ENCODE measurements around the gene FMN1. TPM values are rescaled to one million over a fixed set of nuclear protein-coding genes. Genes with fewer than 3 reads are reported as not detected.
"Not testable (repeated sequence)": the region's sequence is repeated elsewhere in the genome, so short reads cannot be mapped to it uniquely, and the experiment has no call there.

The FMN1 gene
- total RNA-seq, 3 donors from 2014 or later, result 0.14 to 0.66 (median 0.48) TPM

- ATAC-seq (peak in 1 of 2 donors; percentile 44), DNase-seq (no peak)
- Mint-ChIP-seq H3K4me1 (ENCODE audit: low read depth) (peaks cover 14% of the 10 kb centered on the region), H3K27me3 (ENCODE audit: low read depth) (no peaks in the 10 kb centered on the region), H3K4me3 (no peak overlapping the region), H3K9me3 (no peaks in the 10 kb centered on the region), H3K36me3 (ENCODE audit: insufficient read depth) (no peaks in the 10 kb centered on the region)
Measured at GRCh38 chr15:33091983-33092693, 102.4 kb downstream of the FMN1 start.

GRCh38 chr15:33089878-33090757, 104.4 kb downstream of the FMN1 start:
- H3K4me3 Mint-ChIP-seq, result no peak overlapping the region
- no peaks in the 10 kb centered on the region for H3K9me3 Mint-ChIP-seq
- DNase-seq (no peak), ATAC-seq (peak in 1 of 2 donors; percentile 58)
- no peaks in the 10 kb centered on the region for H3K36me3 Mint-ChIP-seq (ENCODE audit: insufficient read depth)
- no peaks in the 10 kb centered on the region for H3K27me3 Mint-ChIP-seq (ENCODE audit: low read depth)
- H3K4me1 Mint-ChIP-seq (ENCODE audit: low read depth), result peaks cover 14% of the 10 kb centered on the region

- DNase-seq, result no peak
- no peaks in the 10 kb centered on the region for H3K9me3 Mint-ChIP-seq
- H3K4me3 Mint-ChIP-seq, result no peak overlapping the region
- H3K27me3 Mint-ChIP-seq (ENCODE audit: low read depth), result no peaks in the 10 kb centered on the region
- peaks cover 14% of the 10 kb centered on the region for H3K4me1 Mint-ChIP-seq (ENCODE audit: low read depth)
- H3K36me3 Mint-ChIP-seq (ENCODE audit: insufficient read depth), result no peaks in the 10 kb centered on the region
- no peak for ATAC-seq
Measured at GRCh38 chr15:33089165-33089877, 105.2 kb downstream of the FMN1 start.

- no peak for DNase-seq
- Mint-ChIP-seq H3K36me3 (ENCODE audit: insufficient read depth) (no peaks in the 10 kb centered on the region), H3K27me3 (ENCODE audit: low read depth) (no peaks in the 10 kb centered on the region), H3K4me1 (ENCODE audit: low read depth) (peaks cover 5% of the 10 kb centered on the region), H3K4me3 (no peak overlapping the region), H3K9me3 (no peaks in the 10 kb centered on the region)
- peak; percentile 51 to 70 for ATAC-seq
Measured at GRCh38 chr15:33086500-33087121, 107.9 kb downstream of the FMN1 start.

GRCh38 chr15:33084661-33085060, 109.9 kb downstream of the FMN1 start:
- DNase-seq (no peak), ATAC-seq (no peak)
- no peaks in the 10 kb centered on the region for H3K9me3 Mint-ChIP-seq
- no peaks in the 10 kb centered on the region for H3K4me1 Mint-ChIP-seq (ENCODE audit: low read depth)
- H3K4me3 Mint-ChIP-seq, result no peak overlapping the region
- no peaks in the 10 kb centered on the region for H3K27me3 Mint-ChIP-seq (ENCODE audit: low read depth)
- no peaks in the 10 kb centered on the region for H3K36me3 Mint-ChIP-seq (ENCODE audit: insufficient read depth)

- Mint-ChIP-seq H3K36me3 (ENCODE audit: insufficient read depth) (no peaks in the 10 kb centered on the region), H3K4me3 (no peak overlapping the region), H3K4me1 (ENCODE audit: low read depth) (no peaks in the 10 kb centered on the region), H3K27me3 (ENCODE audit: low read depth) (no peaks in the 10 kb centered on the region), H3K9me3 (no peaks in the 10 kb centered on the region)
- ATAC-seq, result no peak
- DNase-seq, result no peak
Measured at GRCh38 chr15:33083232-33084081, 111.1 kb downstream of the FMN1 start.

GRCh38 chr15:33080006-33080405, 114.5 kb downstream of the FMN1 start:
- H3K9me3 Mint-ChIP-seq, result no peaks in the 10 kb centered on the region

GRCh38 chr15:33078607-33079006, 115.9 kb downstream of the FMN1 start:
- Mint-ChIP-seq H3K4me1 (ENCODE audit: low read depth) (no peaks in the 10 kb centered on the region), H3K9me3 (no peaks in the 10 kb centered on the region), H3K27me3 (ENCODE audit: low read depth) (no peaks in the 10 kb centered on the region), H3K36me3 (ENCODE audit: insufficient read depth) (no peaks in the 10 kb centered on the region), H3K4me3 (no peak overlapping the region)
- no peak for DNase-seq
- ATAC-seq, result no peak

More at GRCh38 chr15:33080006-33080405, 114.5 kb downstream of the FMN1 start:
- DNase-seq, result no peak
- ATAC-seq, result no peak
- no peak overlapping the region for H3K4me3 Mint-ChIP-seq
- no peaks in the 10 kb centered on the region for H3K27me3 Mint-ChIP-seq (ENCODE audit: low read depth)
- no peaks in the 10 kb centered on the region for H3K4me1 Mint-ChIP-seq (ENCODE audit: low read depth)
- H3K36me3 Mint-ChIP-seq (ENCODE audit: insufficient read depth), result no peaks in the 10 kb centered on the region

GRCh38 chr15:33076937-33077336, 117.6 kb downstream of the FMN1 start:
- Mint-ChIP-seq H3K9me3 (no peaks in the 10 kb centered on the region), H3K4me1 (ENCODE audit: low read depth) (no peaks in the 10 kb centered on the region), H3K4me3 (no peak overlapping the region), H3K36me3 (ENCODE audit: insufficient read depth) (no peaks in the 10 kb centered on the region), H3K27me3 (ENCODE audit: low read depth) (peaks cover 3% of the 10 kb centered on the region)
- no peak for ATAC-seq
- DNase-seq, result no peak

- Mint-ChIP-seq H3K4me1 (ENCODE audit: low read depth) (no peaks in the 10 kb centered on the region), H3K9me3 (no peaks in the 10 kb centered on the region), H3K36me3 (ENCODE audit: insufficient read depth) (no peaks in the 10 kb centered on the region), H3K27me3 (ENCODE audit: low read depth) (peaks cover 3% of the 10 kb centered on the region), H3K4me3 (no peak overlapping the region)
- ATAC-seq (no peak), DNase-seq (no peak)
Measured at GRCh38 chr15:33074942-33075341, 119.6 kb downstream of the FMN1 start.

- Mint-ChIP-seq H3K4me3 (no peak overlapping the region), H3K36me3 (ENCODE audit: insufficient read depth) (no peaks in the 10 kb centered on the region), H3K27me3 (ENCODE audit: low read depth) (peaks cover 3% of the 10 kb centered on the region), H3K9me3 (no peaks in the 10 kb centered on the region), H3K4me1 (ENCODE audit: low read depth) (peaks cover under 1% of the 10 kb centered on the region)
- no peak for ATAC-seq
- no peak for DNase-seq
Measured at GRCh38 chr15:33074212-33074611, 120.3 kb downstream of the FMN1 start.

- ATAC-seq (no peak), DNase-seq (no peak)
- H3K4me1 Mint-ChIP-seq (ENCODE audit: low read depth), result peaks cover 15% of the 10 kb centered on the region
- no peaks in the 10 kb centered on the region for H3K9me3 Mint-ChIP-seq
- H3K4me3 Mint-ChIP-seq, result no peak overlapping the region
- no peaks in the 10 kb centered on the region for H3K36me3 Mint-ChIP-seq (ENCODE audit: insufficient read depth)
- H3K27me3 Mint-ChIP-seq (ENCODE audit: low read depth), result peaks cover 6% of the 10 kb centered on the region
Measured at GRCh38 chr15:33071451-33071850, 123.1 kb downstream of the FMN1 start.

- H3K27me3 Mint-ChIP-seq (ENCODE audit: low read depth); H3K4me3 Mint-ChIP-seq; ATAC-seq; H3K36me3 Mint-ChIP-seq (ENCODE audit: insufficient read depth); DNase-seq; H3K9me3 Mint-ChIP-seq: not testable (repeated sequence)
- peaks cover 15% of the 10 kb centered on the region for H3K4me1 Mint-ChIP-seq (ENCODE audit: low read depth)
Measured at GRCh38 chr15:33069903-33070302, 124.6 kb downstream of the FMN1 start.
